ENCODE measurements around the gene CORO7.

DNA sequence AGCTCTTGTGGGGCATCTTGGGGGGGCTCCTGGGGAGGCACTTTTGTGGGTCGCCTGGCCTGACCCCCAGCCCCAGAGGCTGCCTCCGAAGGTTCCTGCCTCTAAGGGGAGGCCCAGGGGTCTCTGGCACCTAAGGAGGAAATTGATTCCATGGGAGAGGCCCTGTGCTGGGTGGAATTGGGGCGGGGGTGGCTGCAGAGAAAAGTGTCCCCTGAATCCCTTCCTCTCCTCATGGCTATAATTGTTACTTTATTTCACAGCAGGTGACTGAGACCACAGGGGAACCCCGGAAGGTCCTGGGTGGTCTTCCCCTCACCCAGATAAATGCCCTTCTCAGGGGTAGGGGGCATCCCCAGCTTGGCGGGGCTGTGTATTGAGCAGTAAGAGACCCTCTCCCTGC, 97.4 kb downstream of the CORO7 start:
- TF ChIP-seq POLR2A (IDR thresholded peaks at IDR 0.05; ENCODE audit: low read length) = no peak
- TF ChIP-seq GATA1 (IDR thresholded peaks at IDR 0.05; ENCODE audit: low read depth, low read length) = no peak

Measured in erythroblast (primary cell).